ENCODE results near the gene PCDH9.

GRCh38 chr13:66322193-66322740 lies 907.9 kb downstream of the PCDH9 start:
- no peak for TF ChIP-seq YY1 (IDR thresholded peaks at IDR 0.05; ENCODE audit: insufficient read depth, insufficient read length)
- TF ChIP-seq SUZ12 (IDR thresholded peaks at IDR 0.05; ENCODE audit: extremely low read depth, insufficient read depth, insufficient read length): no peak
- no peak for TF ChIP-seq ZNF274 (IDR thresholded peaks at IDR 0.05; ENCODE audit: low read depth, low read length)

Data from NT2/D1 (cell line).